Fibroblast of pulmonary artery (primary cell): ENCODE results near the gene TECTA.

Experiments
- DNase-seq: peaks from one replicate; pipeline ENCODE4 v3.0.0-alpha.2; 2010; ENCODE audit warnings: low read depth
- H3K4me3 ChIP-seq: replicated peaks from 2 replicates; pipeline ENCODE4 v1.5.1; 2011; ENCODE audit warnings: low read depth, mild to moderate bottlenecking, control low read depth, low read length, moderate library complexity
- TF ChIP-seq, protein P1 (sequence below): IDR thresholded peaks from 2 replicates; pipeline ENCODE4 v1.5.1; 2011; ENCODE audit warnings: mild to moderate bottlenecking, control low read depth, low read length, inconsistent platforms; ENCODE audit errors: missing control alignments

Gene TECTA

GRCh38 chr11:121100943-121101342, at the start of gene TECTA:
Gene TECTA, plus strand, starts transcription at chr11:121101243. Its CDS starts 1,423 bp downstream, at chr11:121102666.
- TF ChIP-seq, protein P1, sequence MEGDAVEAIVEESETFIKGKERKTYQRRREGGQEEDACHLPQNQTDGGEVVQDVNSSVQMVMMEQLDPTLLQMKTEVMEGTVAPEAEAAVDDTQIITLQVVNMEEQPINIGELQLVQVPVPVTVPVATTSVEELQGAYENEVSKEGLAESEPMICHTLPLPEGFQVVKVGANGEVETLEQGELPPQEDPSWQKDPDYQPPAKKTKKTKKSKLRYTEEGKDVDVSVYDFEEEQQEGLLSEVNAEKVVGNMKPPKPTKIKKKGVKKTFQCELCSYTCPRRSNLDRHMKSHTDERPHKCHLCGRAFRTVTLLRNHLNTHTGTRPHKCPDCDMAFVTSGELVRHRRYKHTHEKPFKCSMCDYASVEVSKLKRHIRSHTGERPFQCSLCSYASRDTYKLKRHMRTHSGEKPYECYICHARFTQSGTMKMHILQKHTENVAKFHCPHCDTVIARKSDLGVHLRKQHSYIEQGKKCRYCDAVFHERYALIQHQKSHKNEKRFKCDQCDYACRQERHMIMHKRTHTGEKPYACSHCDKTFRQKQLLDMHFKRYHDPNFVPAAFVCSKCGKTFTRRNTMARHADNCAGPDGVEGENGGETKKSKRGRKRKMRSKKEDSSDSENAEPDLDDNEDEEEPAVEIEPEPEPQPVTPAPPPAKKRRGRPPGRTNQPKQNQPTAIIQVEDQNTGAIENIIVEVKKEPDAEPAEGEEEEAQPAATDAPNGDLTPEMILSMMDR = no peak
- H3K4me3 ChIP-seq = no peak within 1 kb of the TSS
- DNase-seq = no peak

GRCh38 chr11:121053244-121053643, 47.8 kb upstream of the TECTA start:
- H3K4me3 ChIP-seq = no peak overlapping the region
- TF ChIP-seq, protein P1 = no peak
- no peak for DNase-seq

GRCh38 chr11:121054266-121054665, 46.8 kb upstream of the TECTA start:
- no peak overlapping the region for H3K4me3 ChIP-seq
- TF ChIP-seq, protein P1 = no peak
- no peak for DNase-seq

DNA sequence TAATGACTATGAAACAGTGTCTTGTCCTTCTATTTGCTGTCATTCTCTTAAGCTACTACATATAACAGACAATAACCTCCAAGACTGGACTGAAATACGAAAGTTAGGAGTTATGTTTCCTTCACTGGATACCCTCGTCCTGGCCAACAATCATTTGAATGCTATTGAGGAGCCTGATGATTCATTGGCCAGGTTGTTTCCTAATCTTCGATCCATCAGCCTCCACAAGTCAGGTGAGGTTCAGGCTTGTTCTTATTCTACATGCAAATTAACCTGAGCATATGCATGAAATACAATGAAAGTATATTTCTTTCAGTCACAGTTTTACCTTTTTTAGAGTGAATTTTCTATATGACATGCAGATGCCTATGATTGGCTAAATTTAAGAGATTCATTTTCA, 46.0 kb upstream of the TECTA start:
- DNase-seq = no peak
- TF ChIP-seq, protein P1 = no peak
- no peak overlapping the region for H3K4me3 ChIP-seq

GRCh38 chr11:121057922-121058321, 43.1 kb upstream of the TECTA start:
- DNase-seq = no peak
- TF ChIP-seq, protein P1 = no peak
- H3K4me3 ChIP-seq = no peak overlapping the region

DNA sequence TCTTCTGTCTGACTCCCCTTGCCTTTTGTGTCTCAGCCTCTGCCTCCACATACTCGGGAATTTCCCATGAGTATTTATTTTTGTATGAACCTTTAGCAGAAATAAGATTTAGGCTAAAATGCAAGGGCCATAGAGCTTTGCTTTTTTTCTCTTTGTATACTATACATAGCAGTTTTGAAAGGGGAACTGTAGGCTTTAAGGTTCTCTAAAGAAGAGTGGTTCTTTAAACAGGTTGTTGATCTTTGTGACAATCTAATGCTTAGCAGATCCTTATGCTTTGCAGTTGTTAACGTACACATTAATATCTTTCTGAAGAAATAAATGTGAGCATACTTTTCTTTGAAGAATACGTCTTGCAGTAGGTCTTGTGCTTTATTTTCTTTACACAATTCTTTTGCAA, 42.1 kb upstream of the TECTA start:
- TF ChIP-seq, protein P1 = no peak
- DNase-seq = no peak
- H3K4me3 ChIP-seq = no peak overlapping the region

DNA sequence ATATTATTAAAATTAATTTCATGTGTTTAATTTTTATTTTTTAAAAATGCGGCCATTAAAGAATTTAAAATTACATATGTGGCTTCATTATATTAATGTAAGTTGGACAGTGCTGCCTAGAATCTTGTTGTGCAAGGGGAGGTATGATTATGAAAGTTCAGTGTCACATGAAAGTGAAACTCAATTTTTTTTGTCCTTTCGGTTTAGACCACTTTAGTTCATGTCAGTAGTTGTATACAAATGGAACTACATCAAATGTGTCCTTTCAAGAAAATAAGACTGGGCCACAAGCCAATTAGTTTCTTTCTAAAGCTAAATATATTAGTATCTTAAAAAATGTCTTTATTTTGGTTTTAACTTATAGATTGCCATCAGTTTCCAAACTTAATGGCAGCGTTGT, 41.4 kb upstream of the TECTA start:
- no peak for DNase-seq
- TF ChIP-seq, protein P1 = no peak
- no peak overlapping the region for H3K4me3 ChIP-seq
